ENCODE data around the gene MALRD1. TPM values are rescaled to one million over a fixed set of nuclear protein-coding genes. Genes with fewer than 3 reads are reported as not detected.

Gene MALRD1
- not detected for total RNA-seq
- 0 reads per million in 2 donors for total RNA-seq

DNA sequence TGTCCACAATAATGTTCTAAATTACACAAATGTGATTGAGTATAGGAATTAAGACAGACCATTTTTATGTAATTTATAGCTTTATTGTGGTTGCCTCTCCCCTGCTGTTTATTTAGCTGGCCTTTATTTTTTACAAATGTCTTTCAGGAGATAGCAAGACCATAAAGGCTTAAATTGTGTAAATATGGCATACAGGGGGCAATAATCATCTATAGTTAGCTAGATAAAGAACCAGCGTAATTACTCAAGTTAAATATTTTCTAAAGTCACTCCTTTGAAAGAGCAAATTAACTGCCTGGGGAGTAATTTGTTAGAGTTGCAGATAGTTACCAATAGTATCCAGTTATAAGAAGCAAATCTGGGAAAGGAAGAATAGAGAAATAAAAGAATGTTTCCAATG, at the start of gene MALRD1:
Gene MALRD1, plus strand, starts transcription at position 313 of the 400 bp plus-strand sequence. CDS start 138 bp downstream, outside the sequence.
- Mint-ChIP-seq H3K4me1 (no peaks in the 10 kb centered on the region), H3K36me3 (ENCODE audit: low read depth) (no peaks in the 10 kb centered on the region), H3K27me3 (no peaks in the 10 kb centered on the region), H3K27ac (no peak within 1 kb of the TSS), H3K4me3 (no peak within 1 kb of the TSS)
- ATAC-seq (no peak), DNase-seq (no peak)
- H3K9me3 ChIP-seq (ENCODE audit: control insufficient read depth, low read length, poor library complexity, severe bottlenecking): no peaks in the 10 kb centered on the region

DNA sequence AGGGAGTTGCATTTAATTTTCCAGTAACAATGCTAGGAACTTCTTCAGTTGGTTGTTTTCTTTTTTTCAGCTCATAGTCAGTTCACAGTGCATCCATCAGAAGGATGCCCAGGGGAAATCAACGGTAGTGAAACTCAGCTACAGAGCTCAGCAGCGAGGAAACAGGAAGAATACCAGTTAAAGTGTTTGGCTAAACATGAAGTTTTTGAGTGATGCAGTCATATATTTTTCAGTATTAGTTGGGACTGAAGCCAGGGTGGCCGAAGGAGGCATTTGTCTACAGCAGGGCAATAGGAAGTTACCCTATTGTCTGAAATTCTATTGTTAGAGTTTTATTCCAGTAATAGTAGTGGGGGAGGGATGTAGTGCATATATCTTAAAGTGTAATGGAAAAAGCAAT, 45.3 kb upstream of the MALRD1 start:
- H3K4me3 Mint-ChIP-seq: no peak overlapping the region
- H3K27ac Mint-ChIP-seq: no peak overlapping the region
- no peaks in the 10 kb centered on the region for H3K36me3 Mint-ChIP-seq (ENCODE audit: low read depth)
- peaks cover 3% of the 10 kb centered on the region for H3K9me3 ChIP-seq (ENCODE audit: control insufficient read depth, low read length, poor library complexity, severe bottlenecking)
- ATAC-seq: no peak
- DNase-seq: no peak
- no peaks in the 10 kb centered on the region for H3K4me1 Mint-ChIP-seq
- no peaks in the 10 kb centered on the region for H3K27me3 Mint-ChIP-seq

DNA sequence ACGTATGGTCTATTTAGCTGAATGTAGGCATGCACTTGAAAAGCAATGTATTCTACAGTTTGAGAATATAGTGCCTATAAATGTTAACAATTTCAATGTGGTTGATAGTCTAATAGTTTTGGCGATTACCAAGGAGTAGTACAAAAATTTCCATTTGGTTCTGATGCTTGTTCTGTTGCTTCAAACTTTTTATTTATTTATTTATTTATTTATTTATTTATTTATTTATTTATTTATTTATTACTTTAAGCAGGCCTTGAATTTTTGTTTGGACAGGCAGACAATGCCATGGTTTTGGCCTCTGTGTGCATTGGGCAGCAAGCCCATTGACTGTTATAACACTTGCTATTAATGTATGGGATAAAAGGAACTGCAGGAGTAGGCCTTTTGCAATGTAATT, 36.5 kb upstream of the MALRD1 start:
- Mint-ChIP-seq H3K4me3 (no peak overlapping the region), H3K27ac (no peak overlapping the region), H3K36me3 (ENCODE audit: low read depth) (no peaks in the 10 kb centered on the region), H3K4me1 (no peaks in the 10 kb centered on the region), H3K27me3 (no peaks in the 10 kb centered on the region)
- ATAC-seq: no peak
- H3K9me3 ChIP-seq (ENCODE audit: control insufficient read depth, low read length, poor library complexity, severe bottlenecking): no peaks in the 10 kb centered on the region
- no peak for DNase-seq

DNA sequence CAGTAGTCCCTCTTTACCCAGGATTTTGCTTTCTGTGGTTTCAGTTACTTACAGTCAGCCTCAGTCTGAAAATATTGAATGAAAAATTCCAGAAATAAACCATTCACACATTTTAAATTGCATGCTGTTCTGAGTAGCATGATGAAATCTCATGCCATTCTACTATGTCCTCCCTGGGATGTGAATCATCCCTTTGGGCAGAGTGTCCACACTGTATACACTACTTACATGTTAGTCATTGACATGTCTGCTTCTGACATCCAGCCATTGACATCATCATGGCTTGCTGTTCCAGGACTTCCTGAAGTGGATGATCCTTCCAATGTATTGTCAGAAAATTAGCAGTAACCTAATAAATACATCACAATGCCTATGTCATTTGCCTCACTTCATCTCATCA, 34.6 kb upstream of the MALRD1 start:
- no peaks in the 10 kb centered on the region for H3K27me3 Mint-ChIP-seq
- no peak overlapping the region for H3K27ac Mint-ChIP-seq
- no peaks in the 10 kb centered on the region for H3K9me3 ChIP-seq (ENCODE audit: control insufficient read depth, low read length, poor library complexity, severe bottlenecking)
- H3K36me3 Mint-ChIP-seq (ENCODE audit: low read depth): no peaks in the 10 kb centered on the region
- ATAC-seq (no peak), DNase-seq (no peak)
- H3K4me3 Mint-ChIP-seq: no peak overlapping the region
- no peaks in the 10 kb centered on the region for H3K4me1 Mint-ChIP-seq

DNA sequence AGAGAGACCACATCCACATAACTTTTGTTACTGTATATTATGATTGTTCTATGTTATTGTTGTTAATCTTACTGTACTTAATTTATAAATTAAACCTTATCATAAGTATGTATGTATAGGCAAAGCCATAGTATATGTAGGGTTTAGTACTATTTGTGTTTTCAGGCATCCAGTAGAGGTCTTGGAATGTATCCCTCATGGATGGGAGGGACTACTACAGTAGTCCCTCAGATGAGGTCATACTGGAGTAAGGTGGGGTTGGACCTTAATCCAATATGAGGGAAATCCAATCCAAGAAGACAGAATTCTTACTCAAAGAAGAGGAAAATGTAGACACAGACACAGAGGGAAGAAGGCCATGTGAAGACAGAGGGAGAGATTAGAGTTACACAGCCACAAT, 34.1 kb upstream of the MALRD1 start:
- no peak for ATAC-seq
- Mint-ChIP-seq H3K27me3 (no peaks in the 10 kb centered on the region), H3K4me3 (no peak overlapping the region)

DNA sequence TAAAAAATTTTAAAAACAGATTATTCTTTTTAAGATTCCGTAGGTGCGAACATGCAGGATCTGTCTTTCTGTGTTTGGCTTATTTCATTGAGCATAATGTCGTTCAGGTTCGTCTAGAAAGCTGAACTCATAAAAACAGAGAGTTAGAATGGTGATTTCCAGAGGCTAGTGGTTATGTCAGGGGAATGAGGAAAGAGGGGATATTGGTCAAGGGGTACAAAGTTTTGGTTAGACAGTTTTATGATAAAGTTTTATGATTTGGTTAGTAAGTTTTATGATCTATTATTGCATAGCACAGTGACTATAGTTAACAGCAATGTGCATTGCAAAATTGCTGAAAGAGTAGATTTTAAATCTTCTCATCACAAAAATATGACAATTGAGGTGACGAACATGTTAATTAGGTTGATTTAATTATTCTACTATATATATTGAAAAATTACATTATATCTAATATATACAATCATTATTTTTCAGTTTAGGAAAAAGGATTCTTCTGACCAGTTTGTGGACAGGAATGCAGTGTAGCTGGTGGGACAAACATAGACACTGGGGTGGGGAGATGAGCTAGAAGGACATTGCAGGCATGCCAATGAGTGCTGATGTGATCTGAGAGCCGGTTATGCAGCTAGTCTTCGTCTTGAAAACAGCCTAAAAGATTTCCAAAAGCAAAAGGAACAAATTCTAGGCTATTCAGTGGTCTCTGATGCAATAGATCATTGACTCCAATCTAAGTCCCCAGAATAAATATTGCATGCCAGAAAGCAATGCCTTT, 31.3 kb upstream of the MALRD1 start:
- no peaks in the 10 kb centered on the region for H3K4me1 Mint-ChIP-seq
- no peaks in the 10 kb centered on the region for H3K36me3 Mint-ChIP-seq (ENCODE audit: low read depth)
- H3K27ac Mint-ChIP-seq: no peak overlapping the region
- no peak for ATAC-seq
- no peaks in the 10 kb centered on the region for H3K27me3 Mint-ChIP-seq
- no peak overlapping the region for H3K4me3 Mint-ChIP-seq
- H3K9me3 ChIP-seq (ENCODE audit: control insufficient read depth, low read length, poor library complexity, severe bottlenecking): no peaks in the 10 kb centered on the region
- DNase-seq: no peak

More for the DNA sequence above, 34.1 kb upstream of the MALRD1 start:
- H3K27ac Mint-ChIP-seq: no peak overlapping the region
- H3K4me1 Mint-ChIP-seq: no peaks in the 10 kb centered on the region
- DNase-seq: no peak
- no peaks in the 10 kb centered on the region for H3K36me3 Mint-ChIP-seq (ENCODE audit: low read depth)
- no peaks in the 10 kb centered on the region for H3K9me3 ChIP-seq (ENCODE audit: control insufficient read depth, low read length, poor library complexity, severe bottlenecking)

DNA sequence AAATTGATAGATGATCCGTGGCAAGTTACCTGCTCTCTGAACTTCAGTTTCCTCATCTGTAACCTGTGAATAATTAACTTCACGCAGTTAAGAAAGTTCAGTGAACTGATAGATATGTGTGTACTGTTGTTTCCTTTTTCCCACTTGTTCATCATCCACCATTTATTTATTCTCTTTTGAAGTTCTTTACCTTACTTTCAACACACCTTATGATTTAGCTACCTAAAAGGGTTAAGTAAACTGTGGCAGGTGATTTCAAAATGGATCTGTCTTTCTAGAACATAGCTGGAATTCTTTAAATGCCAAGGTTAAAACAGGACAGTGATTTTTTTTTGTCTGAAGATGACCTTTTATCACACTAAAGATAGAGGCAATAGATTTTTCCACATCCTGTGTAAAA, 27.4 kb upstream of the MALRD1 start:
- Mint-ChIP-seq H3K27me3 (no peaks in the 10 kb centered on the region), H3K36me3 (ENCODE audit: low read depth) (no peaks in the 10 kb centered on the region), H3K27ac (no peak overlapping the region), H3K4me1 (no peaks in the 10 kb centered on the region), H3K4me3 (no peak overlapping the region)
- no peaks in the 10 kb centered on the region for H3K9me3 ChIP-seq (ENCODE audit: control insufficient read depth, low read length, poor library complexity, severe bottlenecking)
- ATAC-seq (no peak), DNase-seq (no peak)

DNA sequence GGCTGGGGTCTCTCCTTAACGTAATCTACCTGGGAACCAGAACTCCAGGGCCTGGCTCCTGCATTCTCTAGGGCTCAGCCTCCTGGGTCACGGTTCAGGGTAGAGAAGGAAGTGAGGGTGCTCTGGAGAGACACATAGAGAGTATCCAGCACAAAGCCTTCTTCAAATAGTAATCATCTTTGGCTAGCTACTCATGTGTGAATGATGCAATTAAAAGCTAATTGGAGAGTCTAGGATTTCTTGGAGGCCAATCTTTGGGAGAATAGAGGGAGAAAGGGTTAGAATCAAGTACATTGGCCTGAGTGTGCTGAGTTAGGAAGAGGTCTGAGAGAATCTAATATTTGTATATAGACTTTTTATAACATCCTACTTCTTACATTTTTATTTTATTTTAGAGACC, 24.0 kb upstream of the MALRD1 start:
- H3K27me3 Mint-ChIP-seq: no peaks in the 10 kb centered on the region
- DNase-seq (no peak), ATAC-seq (no peak)
- H3K4me3 Mint-ChIP-seq: no peak overlapping the region
- no peak overlapping the region for H3K27ac Mint-ChIP-seq
- no peaks in the 10 kb centered on the region for H3K4me1 Mint-ChIP-seq
- no peaks in the 10 kb centered on the region for H3K9me3 ChIP-seq (ENCODE audit: control insufficient read depth, low read length, poor library complexity, severe bottlenecking)
- H3K36me3 Mint-ChIP-seq (ENCODE audit: low read depth): no peaks in the 10 kb centered on the region

DNA sequence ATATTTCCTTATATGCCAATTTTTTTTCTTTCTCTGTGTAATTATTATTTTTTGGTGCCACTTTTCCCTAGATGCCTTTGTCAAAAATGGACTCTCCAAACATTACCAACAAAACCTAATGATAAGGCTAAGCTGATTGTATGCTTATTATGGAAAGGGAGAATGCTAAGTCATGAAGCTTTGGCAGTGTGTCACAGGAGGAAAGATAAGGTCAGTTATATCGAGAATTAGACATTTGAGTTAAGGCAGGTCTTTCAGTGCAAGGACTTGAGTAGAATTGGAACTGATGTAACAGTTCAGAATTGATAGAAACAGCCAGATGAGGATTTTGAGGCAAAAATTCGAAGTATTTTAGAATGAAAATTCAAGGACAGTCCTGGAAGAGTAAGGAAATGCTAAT, 16.8 kb upstream of the MALRD1 start:
- Mint-ChIP-seq H3K27ac (no peak overlapping the region), H3K4me3 (no peak overlapping the region), H3K4me1 (no peaks in the 10 kb centered on the region), H3K27me3 (no peaks in the 10 kb centered on the region), H3K36me3 (ENCODE audit: low read depth) (no peaks in the 10 kb centered on the region)
- ATAC-seq (no peak), DNase-seq (no peak)
- H3K9me3 ChIP-seq (ENCODE audit: control insufficient read depth, low read length, poor library complexity, severe bottlenecking): no peaks in the 10 kb centered on the region

DNA sequence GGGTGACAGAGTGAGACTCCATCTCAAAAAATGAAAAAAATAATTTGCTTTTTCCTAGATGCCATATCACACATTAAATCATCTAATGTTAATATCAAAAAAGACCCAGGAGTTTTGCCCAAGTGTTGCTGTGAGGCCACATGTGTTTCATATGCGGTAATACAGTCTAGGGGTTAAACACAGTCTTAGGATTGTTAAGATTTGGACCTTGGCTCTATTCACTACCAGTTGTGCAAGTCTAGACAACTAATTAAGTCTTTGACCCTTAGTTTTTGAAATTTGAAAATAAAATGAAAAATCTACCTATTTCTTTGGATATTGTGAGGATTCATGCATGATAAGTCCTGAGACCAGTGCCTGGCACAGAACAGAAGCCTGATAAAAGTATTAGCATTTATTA, 14.9 kb upstream of the MALRD1 start:
- Mint-ChIP-seq H3K36me3 (ENCODE audit: low read depth) (no peaks in the 10 kb centered on the region), H3K4me3 (no peak overlapping the region), H3K4me1 (no peaks in the 10 kb centered on the region), H3K27me3 (no peaks in the 10 kb centered on the region), H3K27ac (no peak overlapping the region)
- no peak for DNase-seq
- no peaks in the 10 kb centered on the region for H3K9me3 ChIP-seq (ENCODE audit: control insufficient read depth, low read length, poor library complexity, severe bottlenecking)
- ATAC-seq: no peak

DNA sequence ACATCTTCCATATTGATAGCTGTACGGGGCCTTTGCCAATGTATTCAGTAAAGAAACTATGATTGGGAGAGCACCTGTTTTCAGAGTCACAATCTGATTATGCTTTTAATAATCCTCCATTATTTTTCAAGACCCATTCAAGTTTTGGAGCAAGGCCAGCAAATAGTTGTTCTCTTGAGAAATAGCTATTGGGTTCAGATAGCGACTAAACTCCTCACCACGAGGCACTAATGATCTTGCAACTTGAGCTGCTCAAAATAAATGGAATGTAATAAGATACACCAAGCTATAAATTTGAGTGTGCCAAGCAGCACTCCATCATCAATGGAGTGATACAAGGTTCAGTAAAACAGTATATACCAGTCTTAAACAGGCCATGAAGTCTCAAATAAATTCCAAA, 7.4 kb upstream of the MALRD1 start:
- Mint-ChIP-seq H3K4me1 (no peaks in the 10 kb centered on the region), H3K27ac (no peak overlapping the region), H3K27me3 (no peaks in the 10 kb centered on the region), H3K36me3 (ENCODE audit: low read depth) (no peaks in the 10 kb centered on the region), H3K4me3 (no peak overlapping the region)
- ATAC-seq: no peak
- no peak for DNase-seq
- no peaks in the 10 kb centered on the region for H3K9me3 ChIP-seq (ENCODE audit: control insufficient read depth, low read length, poor library complexity, severe bottlenecking)

DNA sequence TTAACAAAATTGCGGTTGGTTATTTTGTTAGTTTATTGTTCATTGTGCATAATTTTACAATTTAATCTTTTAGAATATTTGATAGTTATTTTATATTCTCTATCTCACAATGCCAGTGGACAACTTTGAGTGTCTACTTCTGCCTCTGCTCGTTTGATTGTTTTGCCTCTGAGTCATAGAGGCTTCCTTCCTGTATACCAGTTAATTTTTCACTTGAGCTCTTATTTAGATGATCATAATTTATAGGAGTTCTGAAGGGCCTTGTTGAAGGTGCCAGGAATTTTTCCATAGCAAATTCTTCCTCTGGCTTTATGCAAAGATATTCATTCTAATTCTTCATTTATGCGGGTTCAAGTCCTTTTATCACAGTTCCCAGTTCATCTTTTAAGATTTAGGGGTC, 5.2 kb upstream of the MALRD1 start:
- ATAC-seq (no peak), DNase-seq (no peak)
- Mint-ChIP-seq H3K27me3 (no peaks in the 10 kb centered on the region), H3K36me3 (ENCODE audit: low read depth) (no peaks in the 10 kb centered on the region), H3K4me3 (no peak overlapping the region), H3K27ac (no peak overlapping the region), H3K4me1 (no peaks in the 10 kb centered on the region)
- H3K9me3 ChIP-seq (ENCODE audit: control insufficient read depth, low read length, poor library complexity, severe bottlenecking): no peaks in the 10 kb centered on the region

DNA sequence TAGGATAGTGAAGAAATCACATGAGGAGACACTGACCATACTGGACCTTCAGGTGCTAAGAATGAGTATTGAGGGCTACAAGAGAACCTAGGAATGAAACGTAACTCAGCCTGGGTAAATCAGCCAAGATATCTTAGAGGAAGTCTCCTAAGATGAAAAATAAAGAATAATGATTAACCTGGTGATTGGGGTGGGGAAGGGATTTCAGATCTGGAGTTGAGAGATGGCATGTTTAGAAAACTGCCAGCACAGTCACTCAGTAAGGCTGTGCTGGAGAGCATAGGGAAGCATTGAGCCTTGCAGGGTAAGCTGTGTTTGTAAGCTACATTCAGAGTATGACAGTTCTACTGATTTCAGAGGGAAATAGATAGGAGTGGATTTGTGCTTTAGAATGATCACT, 1.9 kb upstream of the MALRD1 start:
- Mint-ChIP-seq H3K27ac (no peak overlapping the region), H3K27me3 (no peaks in the 10 kb centered on the region), H3K4me3 (no peak overlapping the region), H3K4me1 (no peaks in the 10 kb centered on the region), H3K36me3 (ENCODE audit: low read depth) (no peaks in the 10 kb centered on the region)
- ATAC-seq (no peak), DNase-seq (no peak)
- no peaks in the 10 kb centered on the region for H3K9me3 ChIP-seq (ENCODE audit: control insufficient read depth, low read length, poor library complexity, severe bottlenecking)

DNA sequence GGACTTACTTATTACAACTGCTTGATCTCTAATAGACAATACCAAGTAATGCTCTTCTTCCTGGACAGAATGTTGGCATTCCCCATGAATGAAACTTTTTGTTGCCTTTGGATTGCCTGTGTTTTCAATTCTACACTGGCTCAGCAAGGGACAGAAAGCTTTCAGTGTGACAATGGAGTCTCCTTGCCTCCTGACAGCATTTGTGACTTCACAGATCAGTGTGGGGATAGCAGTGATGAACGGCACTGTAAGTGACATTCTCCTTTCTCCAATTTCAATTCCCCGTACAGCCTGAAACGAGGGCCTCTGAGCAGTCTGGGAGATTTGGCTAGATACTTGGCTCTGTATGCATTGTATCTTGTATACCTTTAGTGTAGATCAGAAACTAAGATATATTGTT, 290 bp downstream of the MALRD1 start:
- ATAC-seq: no peak
- DNase-seq: no peak
- Mint-ChIP-seq H3K4me1 (no peaks in the 10 kb centered on the region), H3K4me3 (no peak overlapping the region), H3K27me3 (no peaks in the 10 kb centered on the region), H3K36me3 (ENCODE audit: low read depth) (no peaks in the 10 kb centered on the region), H3K27ac (no peak overlapping the region)
- no peaks in the 10 kb centered on the region for H3K9me3 ChIP-seq (ENCODE audit: control insufficient read depth, low read length, poor library complexity, severe bottlenecking)

Data from T-helper 17 cell (primary cell).